K562 (cell line): ENCODE results near the gene CDKL1. TPM values are rescaled to one million over a fixed set of nuclear protein-coding genes. Genes with fewer than 3 reads are reported as not detected.

Experiments
- ATAC-seq: fragments of 200-7000 bp; cut with Tn5 transposase; 3 replicates; pipeline ENCODE4 v1.9.1; 2020; ENCODE audit warnings: moderate library complexity
- BruUV-seq: library from RNA; stranded (reverse); fragments of 400-500 nt; replicated peaks from 2 replicates; lab custom pipeline; 2021; lab: Mats Ljungman, UMichigan
- CTCF ChIA-PET: fragments of 300-600 bp; formaldehyde crosslinking; extraction: SDS; loops from one replicate; lab custom pipeline; 2021; ENCODE audit warnings: low intra/inter-chr PET ratio; lab: Yijun Ruan, JAX
- POLR2A ChIA-PET: fragments of 300-600, 350-650 bp; sonication (Branson Sonifier 250); formaldehyde crosslinking; extraction: SDS; loops from one replicate; lab custom pipeline; 2021; ENCODE audit warnings: antibody characterized with exemption, inconsistent platforms; lab: Yijun Ruan, JAX
- DNase-seq, 4 experiments: peaks; one replicate each; pipeline versions ENCODE4 v3.0.0 to v3.0.0-alpha.2; 2011 to 2018; ENCODE audit warnings: low spot score in 3 of 4, mixed read lengths in 3 of 4; ENCODE audit errors: extremely low read depth in 1 of 4
- FAIRE-seq: peaks from 2 replicates; lab custom pipeline; 2011; peaks lifted over from hg19 to GRCh38; lab: Jason Lieb, UNC
- H2AFZ ChIP-seq: 2 replicates; pipeline ENCODE4 v1.6.0; 2011; ENCODE audit warnings: low read depth, low read length, control low read depth, inconsistent platforms
- H3K27ac ChIP-seq: fragments of 200-600 bp; 3 replicates; pipeline ENCODE4 v1.8.0; 2011; ENCODE audit warnings: low read depth, mild to moderate bottlenecking, control low read depth, inconsistent platforms, low read length, moderate library complexity, mixed read lengths; ENCODE audit errors: extremely low read depth
- H3K27me3 ChIP-seq, 2 experiments: fragments of 300-600 bp in 1 of 2; 2 replicates in 1 of 2; 3 replicates in 1 of 2; pipeline versions ENCODE4 v1.6.0 to v1.8.0; 2011; ENCODE audit warnings: inconsistent platforms in 2 of 2, low read length in 2 of 2, mild to moderate bottlenecking in 1 of 2, mixed read lengths in 1 of 2, moderate library complexity in 1 of 2; ENCODE audit not compliant: control insufficient read depth in 2 of 2, insufficient read depth in 2 of 2
- H3K36me3 ChIP-seq: fragments of 300-600 bp; 3 replicates; pipeline ENCODE4 v1.8.0; 2011; ENCODE audit warnings: mild to moderate bottlenecking, low read length, inconsistent platforms; ENCODE audit not compliant: control insufficient read depth, insufficient read depth
- H3K4me1 ChIP-seq, 2 experiments: fragments of 200-600 bp in 1 of 2; replicated peaks in 1 of 2; 2 replicates in 1 of 2; 3 replicates in 1 of 2; pipeline versions ENCODE4 v1.5.1 to v1.8.0; 2011; ENCODE audit warnings: inconsistent platforms in 2 of 2, low read length in 2 of 2, mild to moderate bottlenecking in 1 of 2, mixed read lengths in 1 of 2, moderate library complexity in 1 of 2; ENCODE audit not compliant: control insufficient read depth in 2 of 2, insufficient read depth in 2 of 2
- H3K4me2 ChIP-seq: 2 replicates; pipeline ENCODE4 v1.6.1; 2011; ENCODE audit warnings: low read length, control low read depth, inconsistent platforms, mixed read lengths; ENCODE audit not compliant: insufficient read depth
- H3K4me3 ChIP-seq: fragments of 200-600 bp; sonication (generic), shearing (Covaris generic); 2 replicates; pipeline ENCODE4 v1.5.1; 2016; ENCODE audit warnings: control low read depth, inconsistent platforms
- H3K79me2 ChIP-seq: fragments of 200-600 bp; 3 replicates; pipeline ENCODE4 v1.8.0; 2011; ENCODE audit warnings: low read length, inconsistent platforms; ENCODE audit not compliant: control insufficient read depth, insufficient read depth
- H3K9ac ChIP-seq, 2 experiments: 2 replicates each; pipeline versions ENCODE4 v1.6.0 to v1.6.1; 2011; ENCODE audit warnings: low read depth in 2 of 2, low read length in 2 of 2, control low read depth in 1 of 2, inconsistent platforms in 1 of 2, mild to moderate bottlenecking in 1 of 2, mixed read lengths in 1 of 2; ENCODE audit not compliant: insufficient read depth in 1 of 2
- H3K9me1 ChIP-seq: one replicate; pipeline ENCODE4 v1.6.0; 2011; ENCODE audit warnings: inconsistent platforms, mild to moderate bottlenecking, low read length, moderate library complexity; ENCODE audit not compliant: control insufficient read depth, insufficient read depth
- H3K9me3 ChIP-seq: replicated peaks from 2 replicates; pipeline ENCODE4 v1.5.1; 2011; ENCODE audit warnings: low read depth, low read length, inconsistent platforms; ENCODE audit not compliant: control insufficient read depth, insufficient read depth
- H4K20me1 ChIP-seq: replicated peaks from 2 replicates; pipeline ENCODE4 v1.6.1; 2011; ENCODE audit warnings: low read length, inconsistent platforms, mixed read lengths; ENCODE audit not compliant: control insufficient read depth, insufficient read depth
- CSDE1 ChIP-seq, 2 experiments: fragments of 450-650 bp; IDR thresholded peaks; 2 replicates each; pipeline ENCODE4 v1.6.1; 2016; ENCODE audit warnings: mild to moderate bottlenecking in 1 of 2
- GTF2F1 ChIP-seq: IDR thresholded peaks from 2 replicates; pipeline ENCODE4 v1.6.1; 2011; ENCODE audit warnings: low read depth, low read length, improper control_type of control experiment
- KDM2B ChIP-seq: fragments of 250-450 bp; sonication (Bioruptor Pico); IDR thresholded peaks from 2 replicates; pipeline ENCODE4 v1.8.0; 2021; ENCODE audit warnings: mild to moderate bottlenecking, moderate library complexity
- SIRT6 ChIP-seq: IDR thresholded peaks from one replicate; pipeline ENCODE4 v1.6.1; 2012; ENCODE audit warnings: low read depth, mild to moderate bottlenecking, control low read depth, inconsistent platforms, low read length, moderate library complexity
- ZNF140 ChIP-seq: fragments of 250-450 bp; sonication (Bioruptor Pico); IDR thresholded peaks from 2 replicates; pipeline ENCODE4 v1.8.0; 2021; ENCODE audit warnings: moderate library complexity, mild to moderate bottlenecking, inconsistent platforms
- ZNF3 ChIP-seq: fragments of 250-450 bp; sonication (Bioruptor Pico); IDR thresholded peaks from 2 replicates; pipeline ENCODE4 v1.5.0; 2021; ENCODE audit warnings: mild to moderate bottlenecking, moderate library complexity
- ZNF766 ChIP-seq: fragments of 200-800 bp; sonication (Bioruptor generic); conservative IDR thresholded peaks from 2 replicates; pipeline ENCODE4 v1.6.1; 2016; ENCODE audit warnings: missing genetic modification characterization, missing compliant biosample characterization
- WGBS: fragments of 100-300 bp; shearing (Covaris generic); methylation state at CpG from one replicate; pipeline ENCODE4 v1.1.6; 2016; ENCODE audit warnings: low coverage, mixed read lengths; ENCODE audit not compliant: insufficient coverage; ENCODE audit errors: missing lambda C conversion rate; 5-methylcytosine and 5-hydroxymethylcytosine counted together
- in situ Hi-C: fragments of 300-500 bp; cut with MboI; formaldehyde crosslinking; loops from 4 replicates; pipeline ENCODE4 v1.15.0; 2018; ENCODE audit warnings: inconsistent platforms, mixed read lengths
- intact Hi-C: fragments of 100-400 bp; cut with micrococcal nuclease; formaldehyde crosslinking; loops from 2 replicates; pipeline ENCODE4 v1.14.2; 2022
- polyA plus RNA-seq, 8 experiments: library from polyadenylated mRNA; depleted of rRNA in 4 of 8; stranded (reverse) in 5 of 8; unstranded in 3 of 8; fragments of >200 nt; fragmentation: Nextera tagmentation in 2 of 8; fragmentation: Illumina TruSeq in 1 of 8; extraction: Ambion mirVana in 2 of 8; extraction: Trizol in 1 of 8; gene quantifications; 2 replicates each; pipeline versions ENCODE4 v1.2.1 to v1.2.3, GENCODE V29; 2011 to 2014; ENCODE audit warnings: inconsistent platforms in 1 of 8, missing spikeins in 1 of 8
- total RNA-seq, 7 experiments: library from RNA; depleted of rRNA in 6 of 7; stranded (reverse); fragments of >200 nt in 6 of 7; fragmentation: Illumina TruSeq in 2 of 7; extraction: Trizol in 2 of 7; gene quantifications; 2 replicates each; pipeline versions ENCODE4 v1.2.1 to v1.2.3, GENCODE V29; 2011 to 2021; ENCODE audit warnings: low replicate concordance in 1 of 7

Gene CDKL1
- total and polyA plus RNA-seq, 9 of the 15 experiments (the other 6 are each of a cell fraction or from before 2014, with no cell fraction given) = 2.3 to 35.0 (median 7.5) TPM

DNA sequence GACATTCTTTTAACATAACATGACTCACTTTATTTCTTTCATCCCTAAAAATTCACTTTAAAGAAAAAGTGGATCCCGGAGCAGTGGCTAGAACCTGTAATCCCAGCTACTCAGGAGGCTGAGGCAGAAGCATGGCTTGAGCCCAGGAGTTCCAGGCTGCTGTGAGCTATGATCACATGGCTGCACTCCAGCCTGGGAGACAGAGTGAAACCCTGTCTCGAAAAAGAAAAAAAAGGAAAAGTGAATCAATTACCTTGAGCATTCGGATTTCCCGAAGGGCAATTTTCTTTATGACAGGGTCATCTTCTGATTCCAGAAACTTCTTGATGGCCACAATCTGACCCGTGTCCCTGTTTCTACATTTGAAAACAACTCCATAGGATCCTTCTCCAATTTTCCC, 1.2 kb downstream of the CDKL1 start:
- 3% methylated on average over 5 of the region's 5 CpGs for WGBS
- BruUV-seq = TSS peak; percentile 41
- peak overlapping the region; percentile 84 for H3K4me2 ChIP-seq
- H3K36me3 ChIP-seq = peaks cover 11% of the 10 kb centered on the region; the same call in 1 of the 3 replicates
- POLR2A ChIA-PET = interaction anchor here (1.1 kb wide), 1 partner anchor 13 kb away, joined by 3 read pairs; no protein-coding TSS in a partner anchor
- CTCF ChIA-PET = no interaction called here
- peak overlapping the region; percentile 62 for H2AFZ ChIP-seq
- peak overlapping the region; percentile 19; the same call in 1 of the 3 replicates for H3K27ac ChIP-seq
- TF ChIP-seq ZNF766 (CRISPR knock-in tag) (no peak), ZNF140 (CRISPR knock-in tag) (no peak), GTF2F1 (no peak), SIRT6 (no peak), ZNF3 (CRISPR knock-in tag) (no peak), CSDE1 (IDR thresholded peaks at IDR 0.05) (no peak), KDM2B (no peak)
- peak overlapping the region; percentile 2 to 86; a peak in 3 of 4 replicates for H3K9ac ChIP-seq
- no peak for FAIRE-seq
- in situ Hi-C loops (no loop called here), intact Hi-C loops (loop anchor here (2.0 to 5.0 kb wide), 2 partner anchors 53 to 137 kb away; partner anchors contain the start of gene MAP4K5)
- peaks cover 24% of the 10 kb centered on the region for H3K79me2 ChIP-seq
- H4K20me1 ChIP-seq = no peaks in the 10 kb centered on the region
- H3K9me1 ChIP-seq = no peaks in the 10 kb centered on the region
- DNase-seq = peak in 1 of 4 experiments; percentile 6
- no peaks in the 10 kb centered on the region for H3K9me3 ChIP-seq
- H3K27me3 ChIP-seq = no peaks in the 10 kb centered on the region
- no peak for ATAC-seq
- H3K4me1 ChIP-seq = peaks cover 5 to 15% of the 10 kb centered on the region in 2 experiments; a peak in 4 of 5 replicates
- peak overlapping the region; percentile 60 for H3K4me3 ChIP-seq
